ENCODE results near the gene PLAA.

PLAA gene

GRCh38 chr9:26971721-26972120 lies 24.7 kb upstream of the PLAA start:
- no peak for DNase-seq (ENCODE audit: low read depth)
- TF ChIP-seq CTCF (IDR thresholded peaks at IDR 0.05; ENCODE audit: low read depth, low read length, missing control alignments): no peak
- H3K4me3 ChIP-seq (ENCODE audit: low read depth, low read length): no peak overlapping the region
- in situ Hi-C loops (cut with HindIII; ENCODE audit: low sequenced_read_pairs): no loop called here

- no peak for TF ChIP-seq CTCF (IDR thresholded peaks at IDR 0.05; ENCODE audit: low read depth, low read length, missing control alignments)
- DNase-seq (ENCODE audit: low read depth): no peak
- H3K4me3 ChIP-seq (ENCODE audit: low read depth, low read length): peak overlapping the region; percentile 64
- in situ Hi-C loops (cut with HindIII; ENCODE audit: low sequenced_read_pairs): no loop called here
Measured at GRCh38 chr9:26956860-26957233, 9.8 kb upstream of the PLAA start.

- DNase-seq (ENCODE audit: low read depth): peak; percentile 96
- in situ Hi-C loops (cut with HindIII; ENCODE audit: low sequenced_read_pairs): no loop called here
- no peak for TF ChIP-seq CTCF (IDR thresholded peaks at IDR 0.05; ENCODE audit: low read depth, low read length, missing control alignments)
- peak within 1 kb of the TSS; percentile 64 for H3K4me3 ChIP-seq (ENCODE audit: low read depth, low read length)
Measured at GRCh38 chr9:26955921-26956859, 9.1 kb upstream of the PLAA start, which contains the start of gene IFT74. IFT74 (plus strand) TSS chr9:26956412; CDS start chr9:26961968, 5,556 bp downstream.

- no peak for DNase-seq (ENCODE audit: low read depth)
- no peak for TF ChIP-seq CTCF (IDR thresholded peaks at IDR 0.05; ENCODE audit: low read depth, low read length, missing control alignments)
- peak overlapping the region; percentile 64 for H3K4me3 ChIP-seq (ENCODE audit: low read depth, low read length)
- in situ Hi-C loops (cut with HindIII; ENCODE audit: low sequenced_read_pairs): no loop called here
Measured at GRCh38 chr9:26955222-26955903, 8.3 kb upstream of the PLAA start.

GRCh38 chr9:26954050-26954508 lies 7.0 kb upstream of the PLAA start:
- no peak for TF ChIP-seq CTCF (IDR thresholded peaks at IDR 0.05; ENCODE audit: low read depth, low read length, missing control alignments)
- in situ Hi-C loops (cut with HindIII; ENCODE audit: low sequenced_read_pairs): no loop called here
- DNase-seq (ENCODE audit: low read depth): no peak
- H3K4me3 ChIP-seq (ENCODE audit: low read depth, low read length): no peak overlapping the region

- no peak for TF ChIP-seq CTCF (IDR thresholded peaks at IDR 0.05; ENCODE audit: low read depth, low read length, missing control alignments)
- in situ Hi-C loops (cut with HindIII; ENCODE audit: low sequenced_read_pairs): no loop called here
- no peak for DNase-seq (ENCODE audit: low read depth)
- no peak overlapping the region for H3K4me3 ChIP-seq (ENCODE audit: low read depth, low read length)
Measured at GRCh38 chr9:26951794-26952193, 4.8 kb upstream of the PLAA start.

Measured in astrocyte of the cerebellum (primary cell).